Measurements from ENCODE around the gene ATXN1.

The ATXN1 gene

GRCh38 chr6:16673011-16673797 lies 88.1 kb downstream of the ATXN1 start:
- no peak for DNase-seq (ENCODE audit: low read depth in 3 of 3)

- no peak for DNase-seq (ENCODE audit: low read depth in 3 of 3)
These were observed 89.7 kb downstream of the ATXN1 start for GRCh38 chr6:16671302-16672289.

- DNase-seq (ENCODE audit: low read depth in 3 of 3), result no peak
These were observed 90.6 kb downstream of the ATXN1 start for GRCh38 chr6:16670617-16671051.

GRCh38 chr6:16670183-16670582 lies 91.1 kb downstream of the ATXN1 start:
- DNase-seq (ENCODE audit: low read depth in 3 of 3), result no peak

GRCh38 chr6:16669227-16669626 lies 92.0 kb downstream of the ATXN1 start:
- DNase-seq (ENCODE audit: low read depth in 3 of 3), result peak; percentile 22 to 53 (median 41)

GRCh38 chr6:16667509-16667908 lies 93.8 kb downstream of the ATXN1 start:
- no peak for DNase-seq (ENCODE audit: low read depth in 3 of 3)

- DNase-seq (ENCODE audit: low read depth in 3 of 3), result no peak
These were observed 95.3 kb downstream of the ATXN1 start for GRCh38 chr6:16665992-16666391.

- DNase-seq (ENCODE audit: low read depth in 3 of 3), result no peak
These were observed 96.1 kb downstream of the ATXN1 start for GRCh38 chr6:16665182-16665581.

- DNase-seq (ENCODE audit: low read depth in 3 of 3), result no peak
These were observed 97.4 kb downstream of the ATXN1 start for GRCh38 chr6:16663901-16664300.

GRCh38 chr6:16660157-16660497 lies 101.1 kb downstream of the ATXN1 start:
- DNase-seq (ENCODE audit: low read depth in 3 of 3), result no peak

- no peak for DNase-seq (ENCODE audit: low read depth in 3 of 3)
These were observed 101.6 kb downstream of the ATXN1 start for GRCh38 chr6:16659466-16660156.

GRCh38 chr6:16658348-16659034 lies 102.8 kb downstream of the ATXN1 start:
- DNase-seq (ENCODE audit: low read depth in 3 of 3), result no peak

GRCh38 chr6:16657768-16658167 lies 103.5 kb downstream of the ATXN1 start:
- no peak for DNase-seq (ENCODE audit: low read depth in 3 of 3)

GRCh38 chr6:16656451-16656850 lies 104.8 kb downstream of the ATXN1 start:
- no peak for DNase-seq (ENCODE audit: low read depth in 3 of 3)

GRCh38 chr6:16654701-16655100 lies 106.6 kb downstream of the ATXN1 start:
- no peak for DNase-seq (ENCODE audit: low read depth in 3 of 3)

GRCh38 chr6:16653226-16653625 lies 108.0 kb downstream of the ATXN1 start:
- DNase-seq (ENCODE audit: low read depth in 3 of 3), result no peak

- no peak for DNase-seq (ENCODE audit: low read depth in 3 of 3)
These were observed 109.4 kb downstream of the ATXN1 start for GRCh38 chr6:16651871-16652270.

- no peak for DNase-seq (ENCODE audit: low read depth in 3 of 3)
These were observed 111.4 kb downstream of the ATXN1 start for GRCh38 chr6:16649890-16650289.

- no peak for DNase-seq (ENCODE audit: low read depth in 3 of 3)
These were observed 112.0 kb downstream of the ATXN1 start for GRCh38 chr6:16649241-16649640.

- no peak for DNase-seq (ENCODE audit: low read depth in 3 of 3)
These were observed 113.3 kb downstream of the ATXN1 start for GRCh38 chr6:16648003-16648402.

- no peak for DNase-seq (ENCODE audit: low read depth in 3 of 3)
These were observed 113.8 kb downstream of the ATXN1 start for GRCh38 chr6:16647422-16647821.

Measured in stimulated activated CD4-positive, alpha-beta T cell treated with anti-CD3 and anti-CD28 coated beads, TNF-alpha, amount 100 ng/mL, for 48 hours (primary cell).